CD4-positive, alpha-beta T cell treated with Interleukin-10 for 1 hour (primary cell): Measurements from ENCODE around the gene DISC1.
"Not testable (repeated sequence)": the region's sequence is repeated elsewhere in the genome, so short reads cannot be mapped to it uniquely, and the experiment has no call there.

ENCODE experiments used
- DNase-seq: peaks from one replicate; pipeline ENCODE4 v3.0.0-alpha.2; 2020

The DISC1 gene

GRCh38 chr1:231779081-231779480 is 152.5 kb downstream of the DISC1 start:
- DNase-seq = no peak

- no peak for DNase-seq
Measured at GRCh38 chr1:231781892-231782291, 155.3 kb downstream of the DISC1 start.

DNA sequence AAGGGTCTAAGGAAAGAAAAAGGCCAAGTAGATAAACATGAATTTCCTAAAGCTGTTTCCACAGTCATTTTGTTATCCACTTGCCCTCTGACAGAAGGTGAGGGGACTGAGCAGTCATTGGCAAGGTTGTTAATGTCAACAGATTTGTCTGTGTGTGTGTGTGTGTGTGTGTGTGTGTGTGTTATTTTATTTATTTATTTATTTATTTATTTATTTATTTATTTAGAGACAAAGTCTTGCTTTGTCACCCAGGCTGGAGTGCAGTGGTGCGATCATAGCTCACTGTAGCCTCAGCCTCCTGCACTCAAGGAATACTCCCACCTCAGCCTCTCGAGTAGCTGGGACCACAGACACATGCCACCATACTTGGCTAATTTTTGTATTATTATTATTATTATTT is 158.5 kb downstream of the DISC1 start:
- not testable (repeated sequence) for DNase-seq

DNA sequence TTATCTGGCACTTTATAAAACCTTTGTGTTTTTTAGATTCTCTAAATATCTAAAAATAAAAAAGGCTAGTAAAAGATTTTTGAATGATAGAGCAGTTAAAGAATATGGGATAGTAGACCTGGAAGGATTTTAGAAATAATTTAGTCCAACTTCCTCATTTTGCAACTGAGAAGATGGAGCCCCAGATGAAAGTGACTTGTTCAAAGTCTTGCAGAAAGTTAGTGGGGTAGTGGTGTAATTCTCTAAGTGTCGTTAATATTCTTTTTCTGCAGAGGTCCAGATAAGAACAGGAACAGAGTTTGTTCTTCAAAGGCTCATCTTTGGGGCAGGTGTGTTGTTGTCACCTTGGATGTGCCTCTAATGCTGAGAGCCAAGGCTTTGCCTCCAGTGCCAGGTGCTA is 159.5 kb downstream of the DISC1 start:
- no peak for DNase-seq

GRCh38 chr1:231792634-231793033 is 166.0 kb downstream of the DISC1 start:
- no peak for DNase-seq

DNA sequence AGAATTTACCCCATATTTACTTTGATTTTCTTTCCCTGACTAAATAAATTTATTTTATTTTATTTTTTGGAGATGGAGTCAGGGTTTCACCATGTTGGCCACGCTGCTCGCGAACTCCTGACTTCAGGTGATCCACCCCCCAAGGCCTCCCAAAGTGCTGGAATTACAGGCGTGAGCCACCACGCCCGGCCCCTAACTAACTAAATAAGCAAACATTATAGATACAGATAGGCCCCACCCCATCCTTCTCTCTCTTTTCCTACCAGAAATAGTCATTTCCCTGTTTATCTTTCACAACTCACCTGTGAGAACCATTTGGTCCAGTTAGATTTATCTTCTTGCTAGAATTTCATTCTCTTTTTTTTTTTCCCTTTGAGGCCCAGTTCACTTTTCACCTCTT is 167.3 kb downstream of the DISC1 start:
- no peak for DNase-seq

- no peak for DNase-seq
Measured at GRCh38 chr1:231796141-231796540, 169.6 kb downstream of the DISC1 start.

DNA sequence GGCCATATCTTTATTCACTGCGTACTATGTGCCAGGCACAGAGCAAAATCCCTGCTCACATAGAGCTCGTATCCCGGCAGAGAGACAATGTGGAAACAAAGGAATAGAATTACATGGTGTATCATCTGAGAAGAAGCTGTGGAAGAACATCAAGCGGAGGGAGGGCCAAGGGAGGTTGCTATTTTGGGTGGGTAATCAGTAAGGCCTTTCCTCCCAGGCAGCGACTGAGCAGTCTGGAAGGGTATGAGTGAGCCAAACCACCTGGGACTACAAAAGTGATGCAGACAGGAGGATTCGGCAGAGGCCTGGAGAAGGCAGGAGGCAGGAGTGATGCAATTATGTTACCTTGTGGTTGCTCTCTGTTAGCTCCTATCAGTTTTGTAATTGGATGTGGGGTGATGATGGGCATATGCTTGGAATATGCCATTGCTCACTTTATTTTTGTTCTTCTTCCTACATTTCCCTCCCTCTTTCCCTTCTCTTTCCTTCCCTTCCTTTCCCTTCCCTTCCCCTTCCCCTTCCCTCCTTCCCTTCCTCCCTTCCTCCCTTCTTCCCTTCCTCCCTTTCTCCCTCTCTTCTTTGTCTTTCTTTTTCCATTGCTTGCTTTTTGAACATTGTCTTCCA is 172.9 kb downstream of the DISC1 start:
- no peak for DNase-seq

GRCh38 chr1:231800108-231800507 is 173.5 kb downstream of the DISC1 start:
- no peak for DNase-seq

DNA sequence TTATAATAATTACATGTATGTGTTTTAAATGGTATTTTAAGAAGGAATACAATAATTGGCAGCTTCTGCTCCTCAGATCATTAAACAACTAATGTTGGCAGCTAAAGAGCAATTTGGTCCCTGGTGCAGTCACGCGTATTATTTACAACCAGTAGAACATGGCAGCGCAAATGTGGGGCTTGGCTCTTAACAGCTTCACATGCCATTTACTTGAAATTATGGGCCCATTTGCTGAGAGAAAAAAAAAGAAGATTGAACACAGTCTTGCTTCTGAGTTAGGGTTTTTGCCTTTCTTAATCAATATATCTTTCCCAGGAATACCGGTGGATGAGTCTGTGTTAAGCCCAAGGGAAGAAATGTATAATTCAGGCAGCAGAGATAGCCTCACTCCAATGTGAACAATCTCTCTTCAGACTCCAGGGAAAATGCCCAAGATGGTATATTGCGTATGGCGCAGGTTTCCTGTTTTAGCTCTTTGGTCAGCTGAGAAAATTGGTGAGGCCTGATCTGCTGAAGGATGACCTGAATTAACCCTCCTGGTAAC is 174.5 kb downstream of the DISC1 start:
- DNase-seq = no peak

GRCh38 chr1:231803353-231803752 is 176.8 kb downstream of the DISC1 start:
- no peak for DNase-seq

DNA sequence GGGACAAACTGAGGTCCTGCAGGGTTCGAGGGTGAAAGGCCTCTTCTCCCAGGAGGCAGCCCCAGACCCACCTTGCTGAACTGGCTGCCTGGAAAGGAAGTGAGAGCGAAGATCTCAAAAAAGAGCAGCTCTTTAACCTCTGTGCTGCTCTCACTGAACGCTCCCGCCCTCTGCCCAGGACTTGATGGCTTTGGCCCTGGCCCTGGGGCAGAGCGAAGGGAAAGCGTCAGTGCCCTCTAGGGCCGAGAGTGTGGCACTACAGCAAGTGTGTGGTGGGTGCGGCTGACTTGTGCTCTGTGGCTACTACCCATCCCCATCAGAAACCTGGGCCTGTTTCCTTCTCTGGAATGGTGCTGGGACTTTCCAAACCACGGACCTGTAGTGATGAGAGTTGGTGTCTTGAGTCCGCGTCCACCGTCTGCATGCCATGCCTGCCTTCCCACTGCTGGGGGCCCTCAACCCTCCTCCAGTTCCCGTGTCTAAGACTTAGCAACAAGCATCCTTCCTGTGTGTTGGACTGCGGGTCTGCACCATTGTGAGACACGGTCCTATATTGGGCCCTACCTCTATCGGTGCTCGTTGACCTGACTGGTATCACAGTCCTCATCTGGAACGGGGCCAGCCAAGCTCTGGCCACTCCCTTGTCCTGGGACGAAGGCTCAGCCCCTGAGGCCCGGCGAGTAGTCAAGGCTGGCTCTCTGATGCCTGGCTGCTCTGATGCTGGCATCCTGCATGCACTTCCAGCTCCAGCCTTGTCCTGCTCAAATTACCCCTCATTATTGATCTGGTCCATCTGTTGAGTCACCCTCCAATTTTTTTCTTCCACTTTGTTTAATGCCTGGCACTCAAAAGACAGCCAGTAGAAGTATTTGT is 180.3 kb downstream of the DISC1 start:
- peak; percentile 23 for DNase-seq

- no peak for DNase-seq
Measured at GRCh38 chr1:231807541-231807940, 181.0 kb downstream of the DISC1 start.

DNA sequence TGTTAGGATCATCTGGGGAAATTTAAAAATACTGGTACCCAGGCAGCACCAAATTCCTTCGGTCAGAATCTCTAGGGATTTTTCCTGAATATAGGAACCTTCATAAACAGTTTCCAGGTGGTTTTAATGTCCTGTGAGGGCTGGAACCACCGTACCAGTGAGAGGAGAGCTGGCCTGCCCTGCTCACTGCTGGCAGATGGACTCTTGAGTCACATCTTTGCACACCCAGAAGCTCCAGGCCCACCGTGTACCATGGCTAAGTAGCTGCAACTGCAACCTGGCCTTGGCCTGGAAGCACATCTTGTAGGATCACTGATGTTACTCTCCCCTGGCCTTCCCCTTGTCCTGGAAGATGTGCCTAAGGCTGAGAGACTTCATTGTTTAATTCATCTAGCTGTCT is 181.5 kb downstream of the DISC1 start:
- no peak for DNase-seq

GRCh38 chr1:231808990-231809389 is 182.4 kb downstream of the DISC1 start:
- no peak for DNase-seq

DNA sequence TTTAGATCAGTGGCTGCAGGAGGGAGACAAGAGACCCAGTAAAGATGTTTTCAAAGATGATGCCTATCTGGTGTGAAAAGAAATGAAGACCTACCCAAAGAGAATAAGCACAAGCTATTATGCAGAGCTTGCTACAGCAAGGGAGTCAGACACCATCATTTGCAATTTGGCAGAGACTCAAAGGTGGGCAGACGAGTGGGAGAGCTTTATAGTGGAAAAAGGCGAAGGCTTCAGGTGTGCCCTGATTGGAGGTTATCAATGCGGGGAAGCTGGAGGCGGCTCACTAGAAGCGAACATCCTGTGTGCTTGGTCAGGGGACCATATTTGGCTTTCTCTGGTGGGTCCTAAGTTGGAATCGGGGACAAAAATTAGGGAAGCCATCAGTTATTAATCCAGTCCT is 183.8 kb downstream of the DISC1 start:
- no peak for DNase-seq

DNA sequence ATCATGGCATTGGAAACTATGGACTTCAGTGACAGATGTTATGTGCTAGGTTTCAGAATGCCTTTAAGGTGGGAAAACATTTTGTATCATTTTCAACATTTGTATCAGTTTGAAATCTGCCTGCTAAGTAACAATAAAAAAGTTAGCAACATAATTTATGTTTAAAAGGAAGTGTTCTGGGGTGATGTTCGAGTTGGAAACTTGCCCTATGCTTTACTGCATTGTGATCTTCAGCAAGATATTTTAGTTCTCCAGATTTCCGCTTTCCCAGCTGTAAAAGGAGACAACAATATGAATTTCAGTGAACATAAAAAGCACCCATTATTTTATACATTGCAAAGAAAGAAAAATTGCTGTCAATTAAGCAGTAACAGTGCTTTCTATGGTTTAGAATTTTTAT is 187.4 kb downstream of the DISC1 start:
- no peak for DNase-seq

DNA sequence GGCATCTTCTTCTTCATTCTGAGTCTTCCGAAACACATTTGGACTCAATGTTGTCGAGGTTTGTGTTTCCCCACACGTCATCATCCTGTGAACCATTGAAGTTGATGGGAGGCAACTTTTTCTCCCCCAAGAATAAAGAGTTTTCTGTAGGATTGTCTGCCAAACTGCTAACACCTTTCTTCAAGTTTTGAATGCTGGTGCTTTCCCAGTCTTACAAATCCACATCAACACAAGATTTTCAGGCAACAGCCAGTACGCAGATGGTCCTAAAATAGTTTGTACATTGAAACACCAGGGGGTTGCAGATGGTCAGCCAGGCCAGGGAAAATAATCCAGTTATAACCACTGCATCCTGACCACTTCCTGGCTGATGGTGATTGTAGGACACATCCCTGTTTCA is 187.9 kb downstream of the DISC1 start:
- no peak for DNase-seq

DNA sequence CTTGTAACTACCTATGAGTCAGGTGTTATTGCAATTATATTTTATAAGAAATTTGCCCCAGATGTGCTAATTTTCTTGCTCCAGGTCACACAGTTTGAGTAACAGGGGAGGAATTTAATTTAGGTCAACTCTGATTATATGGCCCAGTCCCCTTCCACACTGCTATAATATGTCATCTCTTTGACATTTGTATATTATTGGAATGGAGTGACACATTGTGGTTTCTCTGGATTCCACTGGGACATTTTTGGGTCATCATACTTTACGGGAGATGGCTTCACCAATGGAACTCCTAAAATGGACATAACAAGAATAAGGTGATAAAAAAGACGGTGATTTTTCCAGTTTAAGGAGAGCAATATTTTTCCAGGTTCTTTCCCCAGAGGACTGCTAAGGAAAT is 191.2 kb downstream of the DISC1 start:
- DNase-seq = no peak

DNA sequence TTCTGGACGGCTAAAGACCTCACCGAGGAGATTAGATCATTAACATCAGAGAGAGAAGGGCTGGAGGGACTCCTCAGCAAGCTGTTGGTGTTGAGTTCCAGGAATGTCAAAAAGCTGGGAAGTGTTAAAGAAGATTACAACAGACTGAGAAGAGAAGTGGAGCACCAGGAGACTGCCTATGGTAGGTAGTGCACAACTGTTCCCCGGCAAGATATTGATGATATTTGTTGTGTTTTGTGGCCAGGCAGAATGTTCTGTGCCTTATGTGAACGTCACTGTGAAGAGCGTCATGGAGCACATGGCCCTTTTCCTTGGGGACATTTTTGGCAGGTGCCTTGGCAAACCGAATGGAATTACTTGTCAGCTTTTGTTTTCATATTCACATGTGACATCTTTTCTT is 191.7 kb downstream of the DISC1 start:
- DNase-seq = no peak

DNA sequence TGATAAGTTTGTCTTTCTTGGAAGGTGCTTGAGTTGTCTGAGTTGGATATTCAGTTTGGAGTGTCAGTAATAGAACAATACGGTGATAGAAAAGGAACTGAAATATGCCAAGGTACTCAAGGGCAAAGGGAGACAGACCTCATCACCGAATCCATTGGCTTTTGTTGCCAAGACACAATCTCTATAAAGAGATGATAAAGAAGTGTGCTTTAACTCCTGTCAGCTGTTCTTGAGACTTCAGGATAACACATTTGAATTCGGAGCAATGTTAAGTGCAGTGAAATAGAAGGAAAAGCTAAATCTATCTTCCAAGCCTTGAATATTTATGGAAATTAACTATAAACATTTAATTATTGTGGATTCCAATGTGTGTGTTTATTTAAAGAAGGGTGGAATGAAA is 194.7 kb downstream of the DISC1 start:
- DNase-seq = no peak

- no peak for DNase-seq
Measured at GRCh38 chr1:231822041-231822440, 195.5 kb downstream of the DISC1 start.

DNA sequence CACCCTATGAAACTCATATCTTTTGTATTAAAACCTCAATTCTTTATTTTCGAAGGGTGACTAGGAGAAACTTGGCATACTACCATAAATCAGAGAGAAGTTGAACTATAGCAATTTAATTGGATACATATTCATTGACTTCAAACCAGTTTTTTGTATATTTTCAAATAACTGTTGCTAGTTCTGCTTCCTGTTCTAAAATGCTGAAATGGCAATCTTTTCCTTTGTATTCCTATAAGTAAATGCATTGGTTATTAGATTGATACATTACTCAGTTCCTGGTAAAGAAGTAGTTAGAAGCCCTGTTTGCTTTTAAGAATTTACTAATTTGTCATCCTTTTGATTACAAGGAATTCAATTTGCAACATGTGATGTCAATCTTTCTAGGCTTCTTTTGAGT is 200.0 kb downstream of the DISC1 start:
- DNase-seq = no peak

DNA sequence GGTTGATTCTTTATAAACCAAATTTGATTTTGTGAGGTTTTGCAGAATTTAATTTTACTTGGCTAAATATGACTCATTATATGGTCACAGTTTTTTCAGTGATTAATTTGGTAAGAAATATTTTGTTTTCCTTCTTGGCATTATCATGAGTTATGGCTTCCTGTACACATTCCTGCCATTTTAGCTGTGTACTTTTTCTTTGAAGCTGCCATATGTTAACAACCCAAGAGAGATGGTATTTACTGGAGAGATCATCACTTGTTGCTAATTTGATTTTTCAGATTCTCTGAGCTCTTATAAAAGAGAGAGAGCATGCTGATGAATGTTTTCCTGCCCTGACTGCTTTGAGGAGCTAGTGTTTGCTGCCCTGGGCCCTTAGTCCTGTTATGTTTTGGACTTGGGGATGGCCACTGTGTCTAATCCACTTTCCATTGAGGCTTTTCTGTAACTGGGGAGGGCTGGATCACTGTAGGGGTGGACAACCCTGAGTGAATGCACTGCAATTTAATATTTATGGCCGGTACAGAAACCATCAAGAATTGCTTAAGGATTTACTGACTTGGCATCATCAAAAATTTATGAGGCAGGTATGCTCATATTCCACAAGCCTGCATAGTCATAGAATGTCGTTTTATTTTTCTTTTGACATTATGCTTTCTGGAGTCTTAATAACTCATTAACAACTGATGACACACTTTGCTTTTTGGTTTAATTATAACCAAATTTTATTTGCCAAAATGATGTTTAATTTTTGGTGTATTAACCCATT is 200.9 kb downstream of the DISC1 start:
- DNase-seq = no peak
